Skin of body (tissue), 2 donors: ENCODE results near the gene LECT2. TPM values are rescaled to one million over a fixed set of nuclear protein-coding genes. Genes with fewer than 3 reads are reported as not detected.
A peak's percentile ranks its signal among the peaks of the same experiment; 100 is the strongest.

ENCODE experiments used
- DNase-seq: peaks from one replicate; lab custom pipeline; 2025; lab: John Stamatoyannopoulos, UW
- total RNA-seq: library from RNA; depleted of rRNA; stranded (reverse); fragments of >200 nt; gene quantifications from one replicate; pipeline ENCODE4 v1.2.3, GENCODE V29; 2014

LECT2 gene
- total RNA-seq, 1 donor from 2014 or later: not detected

GRCh38 chr5:135978993-135979392 is 24.2 kb upstream of the LECT2 start:
- DNase-seq: no peak

GRCh38 chr5:135978212-135978631 is 23.4 kb upstream of the LECT2 start:
- DNase-seq: no peak

GRCh38 chr5:135977375-135977928 is 22.7 kb upstream of the LECT2 start:
- no peak for DNase-seq

- DNase-seq: no peak
These were observed 21.4 kb upstream of the LECT2 start for GRCh38 chr5:135976216-135976615.

- DNase-seq: peak; percentile 53
These were observed 20.3 kb upstream of the LECT2 start for GRCh38 chr5:135975122-135975521.

GRCh38 chr5:135974021-135974600 is 19.3 kb upstream of the LECT2 start:
- peak; percentile 83 for DNase-seq

GRCh38 chr5:135973323-135974020 is 18.7 kb upstream of the LECT2 start:
- peak; percentile 71 for DNase-seq

- peak; percentile 75 for DNase-seq
These were observed 16.9 kb upstream of the LECT2 start for GRCh38 chr5:135971701-135972100.

GRCh38 chr5:135966790-135967189 is 12.0 kb upstream of the LECT2 start:
- no peak for DNase-seq

- no peak for DNase-seq
These were observed 11.4 kb upstream of the LECT2 start for GRCh38 chr5:135966165-135966564.

- no peak for DNase-seq
These were observed 10.7 kb upstream of the LECT2 start for GRCh38 chr5:135965504-135965903.

GRCh38 chr5:135964670-135965320 is 10.0 kb upstream of the LECT2 start:
- DNase-seq: peak; percentile 86

- DNase-seq: no peak
These were observed 742 bp upstream of the LECT2 start for GRCh38 chr5:135955525-135955924.

GRCh38 chr5:135953850-135954249 is 933 bp downstream of the LECT2 start:
- DNase-seq: no peak

GRCh38 chr5:135952683-135953082 is 2.1 kb downstream of the LECT2 start:
- DNase-seq: no peak

GRCh38 chr5:135951807-135952206 is 3.0 kb downstream of the LECT2 start:
- DNase-seq: no peak

GRCh38 chr5:135951257-135951656 is 3.5 kb downstream of the LECT2 start:
- DNase-seq: no peak

- DNase-seq: peak; percentile 33
These were observed 4.2 kb downstream of the LECT2 start for GRCh38 chr5:135950611-135951010.

- peak; percentile 87 for DNase-seq
These were observed 9.7 kb downstream of the LECT2 start for GRCh38 chr5:135944967-135945560.

- no peak for DNase-seq
These were observed 10.2 kb downstream of the LECT2 start for GRCh38 chr5:135944564-135944963.

GRCh38 chr5:135942202-135942771 is 12.5 kb downstream of the LECT2 start:
- no peak for DNase-seq

- DNase-seq: no peak
These were observed 13.1 kb downstream of the LECT2 start for GRCh38 chr5:135941711-135942110.
